Measurements from ENCODE around the gene ANO3. TPM values are rescaled to one million over a fixed set of nuclear protein-coding genes. Genes with fewer than 3 reads are reported as not detected.

Gene ANO3
- total and polyA plus RNA-seq, 2 donors (not counting 3 experiments of a cell fraction or from before 2014, with no cell fraction given): not detected

GRCh38 chr11:26597899-26598298 is 266.0 kb downstream of the ANO3 start:
- H2AFZ ChIP-seq (ENCODE audit: low read depth, low read length): no peak overlapping the region
- BruUV-seq (replicated peaks): no TSS peak
- H3K9ac ChIP-seq (replicated peaks; ENCODE audit: extremely low read depth, insufficient read depth, low read length): no peak overlapping the region
- H3K36me3 ChIP-seq (ENCODE audit: control insufficient read depth in 2 of 2, extremely low read depth in 1 of 2, insufficient read depth in 2 of 2, low read length in 2 of 2): no peaks in the 10 kb centered on the region
- POLR2A ChIA-PET: interaction anchor here (0.6 kb wide), 1 partner anchor 1177 kb away, joined by 5 read pairs; no protein-coding TSS in a partner anchor
- no peaks in the 10 kb centered on the region for H3K27me3 ChIP-seq (ENCODE audit: control insufficient read depth in 2 of 2, insufficient read depth in 2 of 2, low read length in 2 of 2)
- no peaks in the 10 kb centered on the region for H4K20me1 ChIP-seq (replicated peaks; ENCODE audit: control insufficient read depth, extremely low read depth, insufficient read depth, low read length)
- H3K27ac ChIP-seq (ENCODE audit: insufficient read depth, low read depth, low read length): no peak overlapping the region
- dilution Hi-C loops (cut with MboI; ENCODE audit: extremely low pct_ligation_motif_present, low sequenced_read_pairs) (no loop called here), intact Hi-C loops (cut with micrococcal nuclease) (no loop called here)
- CTCF ChIA-PET: no interaction called here
- H3K4me1 ChIP-seq (ENCODE audit: control insufficient read depth, extremely low read depth, insufficient read depth, low read length): no peaks in the 10 kb centered on the region
- no peaks in the 10 kb centered on the region for H3K79me2 ChIP-seq (ENCODE audit: control insufficient read depth, insufficient read depth, low read length)
- FAIRE-seq: no peak
- no peak for DNase-seq (ENCODE audit: low read depth, low spot score)
- no peaks in the 10 kb centered on the region for H3K9me3 ChIP-seq (replicated peaks; ENCODE audit: control insufficient read depth, insufficient read depth, low read length)
- no peak for TF ChIP-seq POLR2AphosphoS5 (IDR thresholded peaks at IDR 0.05; ENCODE audit: insufficient read depth, low read depth, low read length)
- no peak for TF ChIP-seq FOS (IDR thresholded peaks at IDR 0.05; ENCODE audit: borderline replicate concordance, insufficient read depth, low read length)
- no peak for TF ChIP-seq CTCF (IDR thresholded peaks at IDR 0.05; ENCODE audit: extremely low read depth in 1 of 2, insufficient read depth in 1 of 2, low read depth in 1 of 2, low read length in 2 of 2)
- TF ChIP-seq EZH2 (IDR thresholded peaks at IDR 0.05; ENCODE audit: borderline replicate concordance, low read depth, low read length, severe bottlenecking): no peak
- TF ChIP-seq MYC (IDR thresholded peaks at IDR 0.05; ENCODE audit: low read depth, low read length): no peak
- TF ChIP-seq JUN (IDR thresholded peaks at IDR 0.05; ENCODE audit: borderline replicate concordance, insufficient read depth, insufficient read length, low read depth): no peak
- no peak for TF ChIP-seq POLR2A (IDR thresholded peaks at IDR 0.05; ENCODE audit: low read depth, low read length)
- TF ChIP-seq MAX (IDR thresholded peaks at IDR 0.05; ENCODE audit: insufficient read depth, insufficient read length): no peak
- TF ChIP-seq GATA2 (IDR thresholded peaks at IDR 0.05; ENCODE audit: insufficient read depth, insufficient read length, low read depth, low read length): no peak
- H3K9me1 ChIP-seq (replicated peaks; ENCODE audit: control insufficient read depth, extremely low read depth, insufficient read depth, low read length): no peaks in the 10 kb centered on the region
- no peak overlapping the region for H3K4me2 ChIP-seq (ENCODE audit: insufficient read depth, low read length)
- H3K4me3 ChIP-seq (replicated peaks in 1 of 3; ENCODE audit: insufficient read depth in 1 of 3, low read depth in 1 of 3, low read length in 3 of 3): no peak overlapping the region

All from endothelial cell of umbilical vein (primary cell).